ENCODE measurements around the gene ADAMTS2. TPM values are rescaled to one million over a fixed set of nuclear protein-coding genes. Genes with fewer than 3 reads are reported as not detected.

Gene ADAMTS2
- total RNA-seq, 1 donor from 2014 or later = 8.2 TPM

DNA sequence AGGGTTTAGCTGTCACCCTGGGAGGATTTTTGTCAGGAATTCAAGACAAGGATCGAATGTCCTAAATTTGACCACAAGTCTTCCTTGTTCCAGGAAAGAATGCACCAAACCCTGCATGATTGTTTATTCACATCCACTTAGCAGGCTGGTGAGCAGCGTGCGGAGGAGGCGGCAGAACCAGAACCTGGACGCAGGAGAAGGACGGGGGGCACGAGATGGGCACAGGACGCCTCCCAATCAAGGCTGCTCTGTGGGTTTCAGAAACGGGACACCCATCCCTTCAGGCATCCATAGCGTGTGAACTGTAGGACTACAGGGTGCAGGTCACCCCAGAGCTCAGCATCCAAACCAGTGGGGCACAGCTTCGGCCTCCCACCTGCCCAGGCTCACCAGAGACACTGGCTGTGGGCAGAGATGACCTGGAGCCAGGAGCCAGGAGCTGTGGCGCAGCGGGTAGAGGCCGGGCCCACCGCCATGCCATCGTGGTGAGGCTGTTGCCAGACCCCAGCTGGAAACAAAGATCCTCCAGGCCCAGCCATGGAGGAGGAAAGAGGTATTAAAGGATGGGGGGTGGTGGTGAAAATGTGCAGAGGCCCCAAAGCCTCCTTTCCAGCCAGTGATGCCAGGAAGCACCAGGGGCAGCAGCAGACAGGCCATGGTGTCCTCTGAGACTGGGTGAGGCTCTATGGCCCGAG, 32.3 kb upstream of the ADAMTS2 start:
- no peaks in the 10 kb centered on the region for H3K9me3 Mint-ChIP-seq
- no peak for DNase-seq (ENCODE audit: low spot score in 2 of 2, unreplicated experiment in 2 of 2)
- TF ChIP-seq, protein P1, sequence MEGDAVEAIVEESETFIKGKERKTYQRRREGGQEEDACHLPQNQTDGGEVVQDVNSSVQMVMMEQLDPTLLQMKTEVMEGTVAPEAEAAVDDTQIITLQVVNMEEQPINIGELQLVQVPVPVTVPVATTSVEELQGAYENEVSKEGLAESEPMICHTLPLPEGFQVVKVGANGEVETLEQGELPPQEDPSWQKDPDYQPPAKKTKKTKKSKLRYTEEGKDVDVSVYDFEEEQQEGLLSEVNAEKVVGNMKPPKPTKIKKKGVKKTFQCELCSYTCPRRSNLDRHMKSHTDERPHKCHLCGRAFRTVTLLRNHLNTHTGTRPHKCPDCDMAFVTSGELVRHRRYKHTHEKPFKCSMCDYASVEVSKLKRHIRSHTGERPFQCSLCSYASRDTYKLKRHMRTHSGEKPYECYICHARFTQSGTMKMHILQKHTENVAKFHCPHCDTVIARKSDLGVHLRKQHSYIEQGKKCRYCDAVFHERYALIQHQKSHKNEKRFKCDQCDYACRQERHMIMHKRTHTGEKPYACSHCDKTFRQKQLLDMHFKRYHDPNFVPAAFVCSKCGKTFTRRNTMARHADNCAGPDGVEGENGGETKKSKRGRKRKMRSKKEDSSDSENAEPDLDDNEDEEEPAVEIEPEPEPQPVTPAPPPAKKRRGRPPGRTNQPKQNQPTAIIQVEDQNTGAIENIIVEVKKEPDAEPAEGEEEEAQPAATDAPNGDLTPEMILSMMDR (IDR thresholded peaks at IDR 0.05; ENCODE audit: unreplicated experiment) = no peak
- H3K27me3 Mint-ChIP-seq (ENCODE audit: low read depth) = peaks cover 4% of the 10 kb centered on the region
- H3K4me3 Mint-ChIP-seq = no peak overlapping the region
- H3K36me3 Mint-ChIP-seq = no peaks in the 10 kb centered on the region
- no peaks in the 10 kb centered on the region for H3K4me1 Mint-ChIP-seq
- H3K27ac Mint-ChIP-seq = no peak overlapping the region

DNA sequence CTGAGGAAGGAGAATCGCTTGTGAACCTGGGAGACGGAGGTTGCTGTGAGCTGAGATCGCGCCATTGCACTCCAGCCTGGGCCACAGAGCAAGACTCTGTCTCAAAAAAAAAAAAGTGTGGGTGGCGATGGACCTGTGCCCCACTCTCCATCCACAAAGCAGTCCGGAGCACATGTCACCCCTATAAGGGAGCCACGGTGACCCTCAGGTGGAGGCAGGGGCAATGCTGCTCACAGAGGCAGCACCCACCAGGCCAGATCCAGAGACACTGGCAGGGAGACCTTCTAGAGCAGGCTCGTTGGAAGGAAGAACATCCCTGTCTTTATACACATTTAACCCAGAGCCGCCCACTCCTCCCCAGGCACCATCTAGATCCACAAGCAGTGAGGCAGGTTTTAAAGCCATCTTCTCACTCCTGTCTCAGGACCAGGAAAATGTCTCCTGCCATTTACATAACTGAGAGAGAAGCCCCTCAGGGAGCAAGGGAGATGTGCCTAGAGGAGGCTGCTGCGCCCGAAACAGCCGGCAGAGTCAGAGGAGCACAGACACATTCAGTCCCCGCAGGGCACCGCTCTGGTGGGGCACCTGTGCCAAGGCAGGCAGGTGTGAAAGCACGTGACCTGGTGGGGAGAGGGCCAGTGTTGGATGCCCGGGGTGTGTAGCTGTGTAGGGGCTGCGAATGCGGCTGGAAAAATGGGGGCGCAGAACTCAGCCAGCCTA, 31.6 kb upstream of the ADAMTS2 start:
- DNase-seq (ENCODE audit: low spot score in 2 of 2, unreplicated experiment in 2 of 2) = no peak

DNA sequence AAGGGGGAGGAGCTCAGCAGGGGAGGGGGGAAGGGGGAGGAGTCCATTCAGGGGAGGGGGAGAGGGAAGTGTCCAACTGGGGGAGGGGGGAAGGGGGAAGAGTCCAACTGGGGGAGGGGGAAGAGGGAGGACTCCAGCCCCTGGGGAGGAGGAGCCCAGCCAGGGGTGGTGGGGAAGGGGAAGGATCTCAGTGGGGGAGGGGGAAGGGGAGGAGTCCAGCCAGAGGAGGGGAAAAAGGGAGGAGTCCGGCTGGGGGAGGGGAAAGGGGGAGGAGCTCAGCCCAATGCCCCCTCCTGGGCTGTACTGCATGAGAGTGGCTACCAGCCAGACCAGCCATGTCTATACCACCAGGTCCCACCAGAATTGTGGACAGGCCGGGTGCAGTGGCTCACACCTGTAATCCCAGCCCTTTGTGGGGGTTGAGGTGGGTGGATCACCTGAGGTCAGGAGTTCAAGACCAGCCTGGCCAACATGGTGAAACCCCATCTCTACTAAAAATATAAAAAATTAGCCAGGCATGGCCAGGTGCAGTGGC, 30.6 kb upstream of the ADAMTS2 start:
- Mint-ChIP-seq H3K4me3 (no peak overlapping the region), H3K9me3 (no peaks in the 10 kb centered on the region), H3K27ac (no peak overlapping the region), H3K4me1 (no peaks in the 10 kb centered on the region), H3K36me3 (no peaks in the 10 kb centered on the region), H3K27me3 (ENCODE audit: low read depth) (peaks cover 4% of the 10 kb centered on the region)
- DNase-seq (ENCODE audit: low spot score in 2 of 2, unreplicated experiment in 2 of 2) = no peak
- TF ChIP-seq, protein P1 (IDR thresholded peaks at IDR 0.05; ENCODE audit: unreplicated experiment) = no peak

More for the DNA sequence above, 31.6 kb upstream of the ADAMTS2 start:
- TF ChIP-seq, protein P1 (IDR thresholded peaks at IDR 0.05; ENCODE audit: unreplicated experiment) = no peak
- H3K27me3 Mint-ChIP-seq (ENCODE audit: low read depth) = peaks cover 4% of the 10 kb centered on the region
- H3K9me3 Mint-ChIP-seq = no peaks in the 10 kb centered on the region
- no peaks in the 10 kb centered on the region for H3K4me1 Mint-ChIP-seq
- no peak overlapping the region for H3K27ac Mint-ChIP-seq
- H3K36me3 Mint-ChIP-seq = no peaks in the 10 kb centered on the region
- no peak overlapping the region for H3K4me3 Mint-ChIP-seq

DNA sequence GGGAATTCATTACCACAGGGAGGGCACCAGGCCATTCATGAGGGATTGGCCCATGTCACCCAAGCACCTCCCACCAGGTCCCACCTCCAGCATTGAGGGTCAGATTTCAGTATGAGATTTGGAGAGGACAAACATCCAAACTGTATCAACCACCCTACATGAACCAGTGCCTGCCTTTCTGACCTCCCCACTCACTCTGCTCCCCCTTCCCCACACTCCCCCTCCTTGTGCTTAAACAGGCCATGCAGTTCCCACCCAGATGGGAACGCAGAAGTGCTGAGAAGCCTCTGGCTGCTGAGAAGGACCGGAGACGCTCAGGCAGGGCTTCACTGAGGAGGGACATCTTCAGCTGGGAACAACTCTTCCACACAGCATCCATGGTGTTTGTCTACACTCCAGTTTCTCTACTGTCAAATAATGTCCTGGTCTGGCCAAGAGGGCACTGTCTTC, 30.0 kb upstream of the ADAMTS2 start:
- H3K4me1 Mint-ChIP-seq = no peaks in the 10 kb centered on the region
- peaks cover 4% of the 10 kb centered on the region for H3K27me3 Mint-ChIP-seq (ENCODE audit: low read depth)
- no peaks in the 10 kb centered on the region for H3K36me3 Mint-ChIP-seq
- H3K4me3 Mint-ChIP-seq = no peak overlapping the region
- no peak for DNase-seq (ENCODE audit: low spot score in 2 of 2, unreplicated experiment in 2 of 2)
- no peak overlapping the region for H3K27ac Mint-ChIP-seq
- TF ChIP-seq, protein P1 (IDR thresholded peaks at IDR 0.05; ENCODE audit: unreplicated experiment) = no peak
- no peaks in the 10 kb centered on the region for H3K9me3 Mint-ChIP-seq

DNA sequence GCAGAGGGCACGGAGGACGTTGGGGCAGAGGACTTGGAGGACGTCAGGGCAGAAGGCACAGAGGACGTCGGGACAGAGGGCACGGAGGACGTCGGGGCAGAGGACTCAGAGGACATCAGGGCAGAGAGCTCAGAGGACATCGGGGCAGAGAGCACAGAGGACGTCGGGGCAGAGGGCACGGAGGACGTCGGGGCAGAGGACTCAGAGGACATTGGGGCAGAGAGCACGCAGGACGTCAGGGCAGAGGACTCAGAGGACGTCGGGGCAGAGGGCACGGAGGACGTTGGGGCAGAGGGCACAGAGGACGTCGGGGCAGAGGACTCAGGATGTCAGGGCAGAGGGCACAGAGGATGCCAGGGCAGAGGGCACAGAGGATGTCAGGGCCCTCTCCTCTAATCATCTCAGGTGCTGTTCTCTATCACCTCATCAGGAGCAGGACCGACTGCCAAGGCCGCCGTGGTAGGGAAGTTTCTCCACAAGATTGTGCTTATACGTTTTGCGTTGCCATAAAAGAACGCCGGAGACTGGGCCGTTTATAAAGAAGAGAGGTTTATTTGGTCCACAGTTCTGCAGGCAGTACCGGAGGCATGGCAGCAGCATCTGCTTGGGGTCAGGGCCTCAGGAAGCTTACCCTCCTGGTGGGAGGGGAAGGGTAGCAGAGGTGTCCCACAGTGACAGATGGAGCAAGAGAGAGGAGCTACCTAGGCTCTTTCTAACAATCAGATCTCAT, 29.4 kb upstream of the ADAMTS2 start:
- Mint-ChIP-seq H3K4me1 (no peaks in the 10 kb centered on the region), H3K9me3 (no peaks in the 10 kb centered on the region), H3K27ac (no peak overlapping the region), H3K4me3 (no peak overlapping the region), H3K36me3 (no peaks in the 10 kb centered on the region), H3K27me3 (ENCODE audit: low read depth) (peaks cover 4% of the 10 kb centered on the region)
- TF ChIP-seq, protein P1 (IDR thresholded peaks at IDR 0.05; ENCODE audit: unreplicated experiment) = no peak
- DNase-seq (ENCODE audit: low spot score in 2 of 2, unreplicated experiment in 2 of 2) = no peak
